Measurements from ENCODE around the gene FAM241A.

FAM241A gene

GRCh38 chr4:112199041-112199440 lies 53.8 kb downstream of the FAM241A start:
- no peak for TF ChIP-seq CTCF (IDR thresholded peaks at IDR 0.05)

DNA sequence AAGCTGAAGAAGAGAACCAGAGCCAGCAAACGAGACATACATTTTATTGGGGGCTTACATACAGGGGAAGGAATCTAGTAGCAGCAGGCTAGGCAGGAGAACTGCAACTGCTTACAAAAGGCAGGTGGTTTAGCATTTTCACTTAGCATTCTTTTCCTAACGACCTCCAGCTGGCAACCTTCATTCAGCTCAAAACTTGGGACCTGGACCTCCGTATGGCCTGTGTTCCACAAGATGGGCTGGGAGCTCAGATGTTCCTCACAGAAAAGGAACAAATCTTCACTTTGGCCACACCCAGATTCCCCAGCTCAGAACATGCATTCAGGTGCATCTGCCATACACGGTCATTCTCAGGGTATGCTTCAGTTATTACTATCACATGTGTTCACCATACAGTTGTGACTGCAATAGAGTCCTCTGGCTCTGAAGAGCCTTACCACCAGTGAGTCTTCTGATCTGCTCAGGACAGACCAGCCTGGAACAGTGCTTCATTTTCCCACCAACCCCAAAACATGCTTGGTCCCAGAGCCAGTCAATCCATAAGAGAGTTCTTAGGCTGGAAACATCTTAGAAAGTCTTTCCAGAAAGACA lies 56.8 kb downstream of the FAM241A start:
- TF ChIP-seq CTCF (IDR thresholded peaks at IDR 0.05), result no peak

DNA sequence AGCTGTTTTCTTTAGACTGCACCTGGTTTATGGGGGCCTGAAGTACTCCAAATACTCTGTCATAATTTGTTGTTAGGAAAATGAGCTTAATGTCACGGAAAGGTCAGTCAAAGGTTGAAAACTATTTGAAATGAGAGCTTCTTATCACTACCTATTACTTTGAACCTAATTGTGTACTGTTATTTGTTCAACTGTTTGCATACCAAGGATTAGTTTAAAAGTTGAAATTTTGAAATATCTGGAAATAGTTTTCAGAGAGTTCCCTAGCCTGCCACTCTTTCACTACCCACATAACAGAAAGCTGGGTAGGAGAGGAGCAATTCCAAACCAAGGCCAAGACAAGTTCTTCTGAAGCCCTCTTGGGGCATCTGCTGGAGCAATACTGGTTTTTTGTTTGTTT lies 58.3 kb downstream of the FAM241A start:
- TF ChIP-seq CTCF (IDR thresholded peaks at IDR 0.05), result no peak

DNA sequence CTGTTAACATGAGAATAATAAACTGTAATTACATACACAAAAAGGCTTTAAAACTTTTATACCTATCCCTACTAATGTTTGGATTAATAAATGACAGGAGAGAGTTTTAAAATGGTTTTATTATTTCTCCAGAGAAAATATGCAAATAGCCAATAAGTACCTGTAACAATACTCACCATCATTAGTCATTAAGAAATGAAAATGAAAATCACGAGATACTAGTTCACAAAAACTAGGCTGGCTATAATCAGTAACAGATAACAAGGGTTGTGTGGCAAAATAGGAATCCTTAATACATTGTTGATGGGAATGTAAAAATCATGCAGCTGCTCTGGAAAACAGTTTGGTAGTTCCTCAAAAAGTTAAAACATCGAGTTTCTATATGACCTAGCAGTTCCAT lies 61.2 kb downstream of the FAM241A start:
- no peak for TF ChIP-seq CTCF (IDR thresholded peaks at IDR 0.05)

GRCh38 chr4:112210777-112211176 lies 65.5 kb downstream of the FAM241A start:
- no peak for TF ChIP-seq CTCF (IDR thresholded peaks at IDR 0.05)

- TF ChIP-seq CTCF (IDR thresholded peaks at IDR 0.05), result no peak
Observed at GRCh38 chr4:112213091-112213490, 67.8 kb downstream of the FAM241A start.

DNA sequence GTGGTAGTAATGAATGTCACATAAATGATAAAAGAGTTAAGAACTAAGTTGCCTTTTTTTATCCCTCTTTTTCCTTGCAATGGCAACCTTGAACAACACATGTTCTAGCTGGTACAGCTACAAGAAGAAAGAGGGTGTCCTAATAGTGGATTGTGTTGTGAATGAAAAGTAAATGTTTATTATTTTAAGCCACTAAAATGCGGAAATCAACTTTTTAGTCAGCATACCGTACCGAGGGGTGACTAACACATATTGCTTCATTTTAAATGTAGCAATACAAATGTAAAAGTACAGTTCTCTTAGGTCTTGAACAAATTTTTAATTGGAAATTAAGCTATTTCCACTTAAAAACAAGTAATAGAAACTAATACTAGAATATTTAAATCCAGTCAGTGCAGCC lies 68.6 kb downstream of the FAM241A start:
- no peak for TF ChIP-seq CTCF (IDR thresholded peaks at IDR 0.05)

Data from LNCAP (cell line).